GM12878 (cell line): ENCODE data around the gene MBD3L2B. TPM values are rescaled to one million over a fixed set of nuclear protein-coding genes. Genes with fewer than 3 reads are reported as not detected.

Experiments
- ATAC-seq: fragments of 200-7000 bp; cut with Tn5 transposase; 3 replicates; pipeline ENCODE4 v1.9.1; 2020; ENCODE audit warnings: mild to moderate bottlenecking, moderate library complexity
- BruUV-seq: library from RNA; stranded (reverse); fragments of 400-500 nt; replicated peaks from 2 replicates; lab custom pipeline; 2021; lab: Mats Ljungman, UMichigan
- CTCF ChIA-PET: fragments of 300-600 bp; sonication (Branson Sonifier 250); formaldehyde crosslinking; extraction: SDS; loops from one replicate; lab custom pipeline; 2021; ENCODE audit warnings: inconsistent platforms; lab: Yijun Ruan, JAX
- POLR2A ChIA-PET: fragments of 350-600 bp; formaldehyde crosslinking; extraction: SDS; loops from one replicate; lab custom pipeline; 2021; ENCODE audit warnings: inconsistent platforms; lab: Charles Lee
- RAD21 ChIA-PET: fragments of 300-600 bp; sonication (Branson Sonifier 250); formaldehyde crosslinking; loops from one replicate; lab custom pipeline; 2023; ENCODE audit warnings: antibody characterized with exemption; ENCODE audit not compliant: unreplicated experiment; lab: Charles Lee
- SMC1A ChIA-PET: fragments of 300-600 bp; sonication (Branson Sonifier 250); formaldehyde crosslinking; loops from one replicate; lab custom pipeline; 2023; ENCODE audit not compliant: unreplicated experiment, uncharacterized antibody; lab: Charles Lee
- DNase-seq: peaks from one replicate; pipeline ENCODE4 v3.0.0-alpha.2; 2011; ENCODE audit warnings: low read depth, low spot score
- FAIRE-seq: peaks from 3 replicates; lab custom pipeline; 2011; peaks lifted over from hg19 to GRCh38; lab: Jason Lieb, UNC
- H2AFZ ChIP-seq: 2 replicates; pipeline ENCODE4 v1.6.0; 2011; ENCODE audit warnings: low read depth, low read length, control low read depth; ENCODE audit not compliant: control insufficient read depth
- H3K27ac ChIP-seq: 2 replicates; pipeline ENCODE4 v1.5.1; 2011; ENCODE audit warnings: control low read depth; ENCODE audit not compliant: control insufficient read depth, insufficient read depth
- H3K27me3 ChIP-seq, 2 experiments: replicated peaks in 1 of 2; 2 replicates each; pipeline versions ENCODE4 v1.6.0 to v1.6.1; 2011; ENCODE audit warnings: low read length in 1 of 2; ENCODE audit not compliant: control insufficient read depth in 2 of 2, insufficient read depth in 2 of 2
- H3K36me3 ChIP-seq, 2 experiments: 2 replicates each; pipeline ENCODE4 v1.5.1; 2011; ENCODE audit warnings: low read length in 1 of 2; ENCODE audit not compliant: control insufficient read depth in 2 of 2, insufficient read depth in 2 of 2
- H3K4me1 ChIP-seq: 2 replicates; pipeline ENCODE4 v1.6.1; 2011; ENCODE audit warnings: mild to moderate bottlenecking, low read length, moderate library complexity, mixed read lengths; ENCODE audit not compliant: control insufficient read depth, insufficient read depth
- H3K4me2 ChIP-seq: 2 replicates; pipeline ENCODE4 v1.6.0; 2011; ENCODE audit warnings: control low read depth; ENCODE audit not compliant: control insufficient read depth, insufficient read depth
- H3K4me3 ChIP-seq: fragments of 200-600 bp; sonication (generic); 2 replicates; pipeline ENCODE4 v1.5.1; 2016
- H3K79me2 ChIP-seq: 2 replicates; pipeline ENCODE4 v1.6.0; 2011; ENCODE audit warnings: low read length; ENCODE audit not compliant: control insufficient read depth, insufficient read depth
- H3K9ac ChIP-seq: 2 replicates; pipeline ENCODE4 v1.8.0; 2011; ENCODE audit warnings: low read length, control low read depth, mixed read lengths; ENCODE audit not compliant: control insufficient read depth, insufficient read depth
- H3K9me3 ChIP-seq: replicated peaks from 3 replicates; pipeline ENCODE4 v1.5.1; 2011; ENCODE audit warnings: mild to moderate bottlenecking, low read length; ENCODE audit not compliant: control insufficient read depth, insufficient read depth
- H4K20me1 ChIP-seq: 2 replicates; pipeline ENCODE4 v1.6.0; 2011; ENCODE audit not compliant: control insufficient read depth, insufficient read depth
- DPF2 ChIP-seq: fragments of 450-650 bp; IDR thresholded peaks from 2 replicates; pipeline ENCODE4 v1.6.1; 2017; ENCODE audit warnings: mild to moderate bottlenecking
- EGR1 ChIP-seq, 2 experiments: IDR thresholded peaks; 1 replicate in 1 of 2; 2 replicates in 1 of 2; pipeline ENCODE4 v1.6.1; 2011 to 2012; ENCODE audit warnings: low read depth in 2 of 2, low read length in 2 of 2, borderline replicate concordance in 1 of 2, mild to moderate bottlenecking in 1 of 2, moderate library complexity in 1 of 2
- ESRRA ChIP-seq: IDR thresholded peaks from 2 replicates; pipeline ENCODE4 v1.6.1; 2012; ENCODE audit warnings: mild to moderate bottlenecking, low read length, improper control_type of control experiment
- HDAC6 ChIP-seq: fragments of 200-600 bp; sonication (generic); IDR thresholded peaks from one replicate; pipeline ENCODE4 v1.8.0; 2017; ENCODE audit warnings: antibody characterized with exemption; ENCODE audit not compliant: unreplicated experiment
- MYC ChIP-seq: IDR thresholded peaks from 2 replicates; pipeline ENCODE4 v1.6.1; 2011; ENCODE audit warnings: mild to moderate bottlenecking, low read length, moderate library complexity, inconsistent platforms; ENCODE audit not compliant: insufficient read depth, insufficient replicate concordance, insufficient read length, severe bottlenecking
- NFYB ChIP-seq: IDR thresholded peaks from 2 replicates; pipeline ENCODE4 v1.6.1; 2011; ENCODE audit warnings: low read depth, mild to moderate bottlenecking, low read length, improper control_type of control experiment, moderate library complexity; ENCODE audit not compliant: insufficient read depth
- NRF1 ChIP-seq: conservative IDR thresholded peaks from 2 replicates; pipeline ENCODE4 v1.6.1; 2011; ENCODE audit warnings: mild to moderate bottlenecking, low read depth, low read length, improper control_type of control experiment
- SMC3 ChIP-seq: IDR thresholded peaks from 2 replicates; pipeline ENCODE4 v1.6.1; 2011; ENCODE audit warnings: low read length, improper control_type of control experiment, borderline replicate concordance
- WGBS: methylation state at CpG from one replicate; pipeline ENCODE4 v1.1.6; 2016; ENCODE audit warnings: low lambda C conversion rate; ENCODE audit not compliant: insufficient replicate concordance, insufficient coverage; ENCODE audit errors: missing lambda C conversion rate; 5-methylcytosine and 5-hydroxymethylcytosine counted together
- in situ Hi-C: fragments of 300-500 bp; cut with MboI; formaldehyde crosslinking; loops from 9 replicates; pipeline ENCODE4 v1.14.3; 2018; ENCODE audit warnings: mixed read lengths
- intact Hi-C: fragments of 100-400 bp; cut with micrococcal nuclease; formaldehyde crosslinking; loops from one replicate; pipeline ENCODE4 v1.14.2; 2022; ENCODE audit not compliant: unreplicated experiment
- polyA plus RNA-seq, 11 experiments: library from polyadenylated mRNA; depleted of rRNA in 4 of 11; unstranded in 6 of 11; stranded (reverse) in 5 of 11; fragments of >200 nt; fragmentation: Nextera tagmentation in 4 of 11; fragmentation: Illumina TruSeq in 1 of 11; extraction: Ambion mirVana in 4 of 11; extraction: Trizol in 1 of 11; gene quantifications; 1 replicate in 1 of 11; 2 replicates in 10 of 11; pipeline versions ENCODE4 v1.2.1 to v1.2.3, GENCODE V29; 2011 to 2016; ENCODE audit warnings: inconsistent platforms in 2 of 11, missing spikeins in 2 of 11, low read depth in 1 of 11
- total RNA-seq, 4 experiments: library from RNA; depleted of rRNA in 3 of 4; stranded (reverse); fragments of >200 nt in 3 of 4; fragmentation: Illumina TruSeq in 1 of 4; extraction: Trizol in 1 of 4; gene quantifications; 2 replicates each; pipeline versions ENCODE4 v1.2.1 to v1.2.3, GENCODE V29; 2013 to 2021

The MBD3L2B gene
- total and polyA plus RNA-seq, 10 of the 15 experiments (the other 5 are each of a cell fraction or from before 2014, with no cell fraction given), result 0.10 TPM; not detected in 9

- DNase-seq, result no peak
- intact Hi-C loops (no loop called here), in situ Hi-C loops (no loop called here)
- no peak for ATAC-seq
- CTCF ChIA-PET, result interaction anchor here (1.0 to 1.7 kb wide), 3 partner anchors 9 to 99 kb away, joined by 3 to 5 read pairs (median 4); partner anchors contain the start of gene ZNF557
- H2AFZ ChIP-seq, result no peak overlapping the region
- RAD21 ChIA-PET, result no interaction called here
- no peaks in the 10 kb centered on the region for H3K79me2 ChIP-seq
- no peak overlapping the region for H3K27ac ChIP-seq
- SMC1A ChIA-PET, result no interaction called here
- H3K9me3 ChIP-seq, result no peaks in the 10 kb centered on the region; the same call in 2 of the 3 replicates
- H3K4me3 ChIP-seq, result no peak overlapping the region
- no peak for FAIRE-seq
- no peaks in the 10 kb centered on the region for H3K4me1 ChIP-seq
- 2% methylated on average over 2 of the region's 2 CpGs for WGBS
- H3K36me3 ChIP-seq, result no peaks in the 10 kb centered on the region
- no peak for TF ChIP-seq ESRRA
- no peak for TF ChIP-seq SMC3
- no peak for TF ChIP-seq HDAC6
- TF ChIP-seq NRF1, result no peak
- TF ChIP-seq EGR1 (IDR thresholded peaks at IDR 0.05; ENCODE audit: borderline replicate concordance in 1 of 2, low read depth in 2 of 2, low read length in 2 of 2), result no peak
- no peak for TF ChIP-seq DPF2
- TF ChIP-seq MYC, result no peak
- no peak for TF ChIP-seq NFYB
- no peaks in the 10 kb centered on the region for H3K27me3 ChIP-seq
- H3K9ac ChIP-seq, result no peak overlapping the region
- H3K4me2 ChIP-seq, result no peak overlapping the region
- no peaks in the 10 kb centered on the region for H4K20me1 ChIP-seq
- POLR2A ChIA-PET, result interaction anchor here (1.7 kb wide), 1 partner anchor 10 kb away, joined by 5 read pairs; no protein-coding TSS in a partner anchor
- no TSS peak for BruUV-seq
Measured at GRCh38 chr19:6970021-6970420, 51.2 kb downstream of the MBD3L2B start.
